ENCODE measurements around the gene ADAP1. TPM values are rescaled to one million over a fixed set of nuclear protein-coding genes. Genes with fewer than 3 reads are reported as not detected.
"Not testable (repeated sequence)": the region's sequence is repeated elsewhere in the genome, so short reads cannot be mapped to it uniquely, and the experiment has no call there.

The ADAP1 gene
- total RNA-seq, 1 experiment from 2014 or later = 6.2 TPM

DNA sequence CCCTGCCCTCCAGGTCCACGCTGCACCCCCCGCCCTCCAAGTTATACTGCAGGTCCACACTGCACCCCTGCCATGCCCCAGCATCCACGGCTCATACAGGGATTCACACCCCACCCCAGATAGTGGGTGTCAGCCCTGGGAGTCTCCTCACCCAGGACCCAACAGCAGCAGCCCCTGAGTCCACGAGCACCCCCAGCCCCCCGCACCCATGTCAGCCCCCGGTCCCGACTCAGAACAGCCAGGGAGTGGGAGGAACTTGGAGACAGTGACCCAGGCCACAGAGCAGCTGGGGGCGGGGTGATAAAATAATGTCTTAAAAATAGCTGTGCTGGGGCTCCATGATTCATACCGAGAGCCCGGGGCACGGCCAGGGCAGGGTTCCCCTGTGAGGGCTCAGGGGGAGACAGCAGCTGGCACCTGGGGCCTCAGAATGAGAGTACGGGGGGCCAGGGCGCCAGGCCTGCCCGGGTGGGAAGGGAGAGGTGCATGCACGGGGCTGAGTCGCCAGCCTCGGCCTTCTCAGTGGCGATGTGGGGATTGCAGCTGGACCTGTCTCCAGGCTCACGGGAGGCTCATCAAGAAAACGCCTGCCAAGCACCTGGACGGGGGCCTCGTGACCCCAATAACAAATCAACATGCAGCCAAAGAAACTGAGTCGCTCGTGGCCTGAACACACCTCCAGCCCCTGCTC, 29.8 kb downstream of the ADAP1 start:
- no peak overlapping the region for H4K5ac ChIP-seq (ENCODE audit: insufficient read length, low read depth, low read length)
- no peaks in the 10 kb centered on the region for H3K23me2 ChIP-seq (ENCODE audit: insufficient read length, low read depth, low read length, poor library complexity, severe bottlenecking)
- no peak overlapping the region for H4K91ac ChIP-seq (ENCODE audit: insufficient read length, low read depth, low read length)
- H3K79me2 ChIP-seq (ENCODE audit: insufficient read depth, low read length) = no peaks in the 10 kb centered on the region
- no peaks in the 10 kb centered on the region for H3K27me3 ChIP-seq (ENCODE audit: insufficient read depth, low read length)
- H3K4me1 Mint-ChIP-seq = peaks cover 4 to 6% of the 10 kb centered on the region in 2 experiments; a peak in 3 of 4 replicates
- H2BK20ac ChIP-seq (ENCODE audit: low read depth, low read length, poor library complexity, severe bottlenecking) = no peak overlapping the region
- no peak overlapping the region for H3K4ac ChIP-seq (ENCODE audit: low read depth, low read length)
- H2AK5ac ChIP-seq (ENCODE audit: insufficient read length, low read length) = no peak overlapping the region
- H3K27ac ChIP-seq (ENCODE audit: insufficient read length, low read depth, low read length) = no peak overlapping the region
- H3K27me3 Mint-ChIP-seq (ENCODE audit: low read depth) = no peaks in the 10 kb centered on the region; the same call in 1 of the 2 replicates
- H2BK120ac ChIP-seq (ENCODE audit: low read depth, low read length, poor library complexity, severe bottlenecking) = no peak overlapping the region
- no peak overlapping the region for H2BK12ac ChIP-seq (ENCODE audit: insufficient read length, low read depth, low read length)
- no peak overlapping the region for H3K23ac ChIP-seq (ENCODE audit: insufficient read length, low read depth, low read length)
- H3K9me3 ChIP-seq (ENCODE audit: control insufficient read depth, low read depth, low read length) = no peaks in the 10 kb centered on the region
- no peak overlapping the region for H3K4me2 ChIP-seq (ENCODE audit: insufficient read depth, insufficient read length, low read length)
- no peaks in the 10 kb centered on the region; a peak in 1 of 7 replicates for H3K36me3 Mint-ChIP-seq (ENCODE audit: insufficient read depth in 1 of 3, low read depth in 3 of 3)
- H3K56ac ChIP-seq (ENCODE audit: insufficient read length, low read depth, low read length) = no peak overlapping the region
- H3T11ph ChIP-seq (ENCODE audit: low read length) = no peak overlapping the region
- H3K14ac ChIP-seq (ENCODE audit: insufficient read depth, low read length) = no peak overlapping the region
- no peak overlapping the region for H2BK5ac ChIP-seq (ENCODE audit: insufficient read length, low read length)
- no peaks in the 10 kb centered on the region for H3K4me1 ChIP-seq (ENCODE audit: insufficient read depth, low read length)
- no peak overlapping the region for H2BK15ac ChIP-seq (ENCODE audit: low read depth, low read length)
- no peak for DNase-seq
- no peak overlapping the region for H3K4me3 Mint-ChIP-seq
- H4K20me1 ChIP-seq (ENCODE audit: control insufficient read depth, insufficient read depth, insufficient read length) = no peaks in the 10 kb centered on the region
- H2AFZ ChIP-seq (ENCODE audit: low read length) = no peak overlapping the region
- TF ChIP-seq, protein P1, sequence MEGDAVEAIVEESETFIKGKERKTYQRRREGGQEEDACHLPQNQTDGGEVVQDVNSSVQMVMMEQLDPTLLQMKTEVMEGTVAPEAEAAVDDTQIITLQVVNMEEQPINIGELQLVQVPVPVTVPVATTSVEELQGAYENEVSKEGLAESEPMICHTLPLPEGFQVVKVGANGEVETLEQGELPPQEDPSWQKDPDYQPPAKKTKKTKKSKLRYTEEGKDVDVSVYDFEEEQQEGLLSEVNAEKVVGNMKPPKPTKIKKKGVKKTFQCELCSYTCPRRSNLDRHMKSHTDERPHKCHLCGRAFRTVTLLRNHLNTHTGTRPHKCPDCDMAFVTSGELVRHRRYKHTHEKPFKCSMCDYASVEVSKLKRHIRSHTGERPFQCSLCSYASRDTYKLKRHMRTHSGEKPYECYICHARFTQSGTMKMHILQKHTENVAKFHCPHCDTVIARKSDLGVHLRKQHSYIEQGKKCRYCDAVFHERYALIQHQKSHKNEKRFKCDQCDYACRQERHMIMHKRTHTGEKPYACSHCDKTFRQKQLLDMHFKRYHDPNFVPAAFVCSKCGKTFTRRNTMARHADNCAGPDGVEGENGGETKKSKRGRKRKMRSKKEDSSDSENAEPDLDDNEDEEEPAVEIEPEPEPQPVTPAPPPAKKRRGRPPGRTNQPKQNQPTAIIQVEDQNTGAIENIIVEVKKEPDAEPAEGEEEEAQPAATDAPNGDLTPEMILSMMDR (conservative IDR thresholded peaks at IDR 0.05) = no peak
- no peaks in the 10 kb centered on the region; a peak in 1 of 5 replicates for H3K9me3 Mint-ChIP-seq
- H3K27ac Mint-ChIP-seq = no peak overlapping the region
- H4K8ac ChIP-seq (replicated peaks; ENCODE audit: insufficient read length, low read depth, low read length) = no peak overlapping the region
- no peaks in the 10 kb centered on the region for H3K79me1 ChIP-seq (ENCODE audit: insufficient read depth, low read depth, low read length, poor library complexity, severe bottlenecking)
- no peak overlapping the region for H3K9ac ChIP-seq (ENCODE audit: extremely low read depth, insufficient read length, low read length)
- no peak overlapping the region for H3K18ac ChIP-seq (ENCODE audit: insufficient read length, low read depth, low read length)
- WGBS (ENCODE audit: extremely low coverage, insufficient read length, low lambda C conversion rate) = no CpG with 5 or more reads among the region's 24 CpGs

DNA sequence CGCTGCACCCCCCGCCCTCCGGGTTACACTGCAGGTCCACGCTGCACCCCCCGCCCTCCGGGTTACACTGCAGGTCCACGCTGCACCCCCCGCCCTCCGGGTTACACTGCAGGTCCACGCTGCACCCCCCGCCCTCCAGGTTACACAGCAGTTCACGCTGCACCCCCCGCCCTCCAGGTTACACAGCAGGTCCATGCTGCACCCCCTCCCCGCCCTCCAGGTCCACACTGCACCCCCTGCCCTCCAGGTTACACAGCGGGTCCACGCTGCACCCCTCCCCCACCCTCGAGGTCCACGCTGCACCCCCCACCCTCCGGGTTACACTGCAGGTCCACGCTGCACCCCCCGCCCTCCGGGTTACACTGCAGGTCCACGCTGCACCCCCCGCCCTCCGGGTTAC, 30.4 kb downstream of the ADAP1 start:
- not testable (repeated sequence) for H4K5ac ChIP-seq (ENCODE audit: insufficient read length, low read depth, low read length); H3K79me2 ChIP-seq (ENCODE audit: insufficient read depth, low read length); H2BK20ac ChIP-seq (ENCODE audit: low read depth, low read length, poor library complexity, severe bottlenecking); H2BK120ac ChIP-seq (ENCODE audit: low read depth, low read length, poor library complexity, severe bottlenecking); DNase-seq; H2BK12ac ChIP-seq (ENCODE audit: insufficient read length, low read depth, low read length); H3K18ac ChIP-seq (ENCODE audit: insufficient read length, low read depth, low read length); H3K79me1 ChIP-seq (ENCODE audit: insufficient read depth, low read depth, low read length, poor library complexity, severe bottlenecking); H2AFZ ChIP-seq (ENCODE audit: low read length); H4K20me1 ChIP-seq (ENCODE audit: control insufficient read depth, insufficient read depth, insufficient read length); H3K9me3 Mint-ChIP-seq; H2BK5ac ChIP-seq (ENCODE audit: insufficient read length, low read length); H2BK15ac ChIP-seq (ENCODE audit: low read depth, low read length); H3K27me3 ChIP-seq (ENCODE audit: insufficient read depth, low read length); H3K23ac ChIP-seq (ENCODE audit: insufficient read length, low read depth, low read length); H3K4me1 Mint-ChIP-seq; H4K8ac ChIP-seq (replicated peaks; ENCODE audit: insufficient read length, low read depth, low read length); H3K4me1 ChIP-seq (ENCODE audit: insufficient read depth, low read length); H3K27ac Mint-ChIP-seq; H3K27ac ChIP-seq (ENCODE audit: insufficient read length, low read depth, low read length); H3K23me2 ChIP-seq (ENCODE audit: insufficient read length, low read depth, low read length, poor library complexity, severe bottlenecking); H3K14ac ChIP-seq (ENCODE audit: insufficient read depth, low read length); H4K91ac ChIP-seq (ENCODE audit: insufficient read length, low read depth, low read length); H3K56ac ChIP-seq (ENCODE audit: insufficient read length, low read depth, low read length); H3K9ac ChIP-seq (ENCODE audit: extremely low read depth, insufficient read length, low read length); H3T11ph ChIP-seq (ENCODE audit: low read length); H3K4me2 ChIP-seq (ENCODE audit: insufficient read depth, insufficient read length, low read length); H3K4me3 Mint-ChIP-seq; H3K4ac ChIP-seq (ENCODE audit: low read depth, low read length); H2AK5ac ChIP-seq (ENCODE audit: insufficient read length, low read length); H3K9me3 ChIP-seq (ENCODE audit: control insufficient read depth, low read depth, low read length); H3K36me3 Mint-ChIP-seq (ENCODE audit: insufficient read depth in 1 of 3, low read depth in 3 of 3); H3K27me3 Mint-ChIP-seq (ENCODE audit: low read depth)
- no CpG with 5 or more reads among the region's 25 CpGs for WGBS (ENCODE audit: extremely low coverage, insufficient read length, low lambda C conversion rate)

Measured in H9 (cell line).